ENCODE data around the gene PLCB2.

The PLCB2 gene

GRCh38 chr15:40301467-40302179, 6.1 kb downstream of the PLCB2 start:
- no peak for DNase-seq

GRCh38 chr15:40300771-40301170, 7.0 kb downstream of the PLCB2 start:
- no peak for DNase-seq

GRCh38 chr15:40300367-40300766, 7.4 kb downstream of the PLCB2 start:
- no peak for DNase-seq

GRCh38 chr15:40298216-40298935, 9.4 kb downstream of the PLCB2 start:
- DNase-seq = no peak

- no peak for DNase-seq
Measured at GRCh38 chr15:40297356-40297755, 10.4 kb downstream of the PLCB2 start.

GRCh38 chr15:40296561-40297230, 11.0 kb downstream of the PLCB2 start:
- DNase-seq = no peak

- DNase-seq = no peak
Measured at GRCh38 chr15:40295877-40296560, 11.7 kb downstream of the PLCB2 start.

- no peak for DNase-seq
Measured at GRCh38 chr15:40295297-40295696, 12.4 kb downstream of the PLCB2 start.

- no peak for DNase-seq
Measured at GRCh38 chr15:40293905-40294895, 13.5 kb downstream of the PLCB2 start.

GRCh38 chr15:40293006-40293405, 14.7 kb downstream of the PLCB2 start:
- DNase-seq = no peak

- no peak for DNase-seq
Measured at GRCh38 chr15:40292246-40292645, 15.5 kb downstream of the PLCB2 start.

GRCh38 chr15:40290918-40291574, 16.7 kb downstream of the PLCB2 start:
- no peak for DNase-seq

GRCh38 chr15:40290545-40290917, 17.2 kb downstream of the PLCB2 start:
- DNase-seq = no peak

GRCh38 chr15:40289140-40289775, 18.5 kb downstream of the PLCB2 start:
- no peak for DNase-seq

GRCh38 chr15:40287968-40288367, 19.8 kb downstream of the PLCB2 start:
- no peak for DNase-seq

GRCh38 chr15:40287505-40287904, 20.2 kb downstream of the PLCB2 start:
- DNase-seq = no peak

GRCh38 chr15:40286794-40287193, 20.9 kb downstream of the PLCB2 start:
- DNase-seq = no peak

- no peak for DNase-seq
Measured at GRCh38 chr15:40286061-40286532, 21.6 kb downstream of the PLCB2 start.

GRCh38 chr15:40285554-40286011, 22.2 kb downstream of the PLCB2 start:
- no peak for DNase-seq

- no peak for DNase-seq
Measured at GRCh38 chr15:40285151-40285550, 22.6 kb downstream of the PLCB2 start.
